Caco-2 (cell line): ENCODE data around the gene RPL6. TPM values are rescaled to one million over a fixed set of nuclear protein-coding genes. Genes with fewer than 3 reads are reported as not detected.

Experiments
- BruUV-seq: library from RNA; stranded (reverse); fragments of 400-500 nt; replicated peaks from 2 replicates; lab custom pipeline; 2021; lab: Mats Ljungman, UMichigan
- CTCF ChIA-PET: fragments of 300-600 bp; sonication (Branson Sonifier 250); formaldehyde crosslinking; loops from one replicate; lab custom pipeline; 2022; ENCODE audit warnings: antibody characterized with exemption; lab: Charles Lee
- POLR2A ChIA-PET: fragments of 300-600 bp; sonication (Branson Sonifier 250); formaldehyde crosslinking; loops from one replicate; lab custom pipeline; 2022; ENCODE audit warnings: antibody characterized with exemption; lab: Charles Lee
- DNase-seq, 2 experiments: peaks; one replicate each; pipeline versions ENCODE4 v3.0.0 to v3.0.0-alpha.2; 2020 to 2022
- H3K27me3 ChIP-seq: replicated peaks from 2 replicates; pipeline ENCODE4 v1.6.0; 2011; ENCODE audit warnings: low read length; ENCODE audit not compliant: control insufficient read depth, insufficient read depth
- H3K36me3 ChIP-seq: 2 replicates; pipeline ENCODE4 v1.5.1; 2011; ENCODE audit warnings: low read length; ENCODE audit not compliant: control insufficient read depth, insufficient read depth
- H3K4me1 ChIP-seq: fragments of 250-450 bp; sonication (Bioruptor Pico); 2 replicates; pipeline ENCODE4 v1.5.1; 2020; ENCODE audit warnings: mild to moderate bottlenecking
- H3K4me3 ChIP-seq: 2 replicates; pipeline ENCODE4 v1.5.1; 2011; ENCODE audit warnings: low read depth, mild to moderate bottlenecking, control low read depth, low read length
- H3K9me3 ChIP-seq: fragments of 250-450 bp; sonication (Bioruptor Pico); 2 replicates; pipeline ENCODE4 v1.5.1; 2020; ENCODE audit warnings: mild to moderate bottlenecking, moderate library complexity
- H3K27ac Mint-ChIP-seq: one replicate; pipeline ENCODE4 v1.8.0; 2022; ENCODE audit warnings: mixed read lengths; ENCODE audit not compliant: unreplicated experiment
- H3K27me3 Mint-ChIP-seq: one replicate; pipeline ENCODE4 v1.8.0; 2022; ENCODE audit warnings: mixed read lengths; ENCODE audit not compliant: insufficient read depth, unreplicated experiment
- H3K36me3 Mint-ChIP-seq: one replicate; pipeline ENCODE4 v1.8.0; 2022; ENCODE audit warnings: mild to moderate bottlenecking, mixed read lengths; ENCODE audit not compliant: insufficient read depth, unreplicated experiment
- H3K4me1 Mint-ChIP-seq: one replicate; pipeline ENCODE4 v1.8.0; 2022; ENCODE audit warnings: low read depth, mixed read lengths; ENCODE audit not compliant: unreplicated experiment
- H3K4me3 Mint-ChIP-seq: one replicate; pipeline ENCODE4 v1.8.0; 2022; ENCODE audit warnings: mild to moderate bottlenecking, moderate library complexity, mixed read lengths; ENCODE audit not compliant: unreplicated experiment
- H3K9me3 Mint-ChIP-seq: one replicate; pipeline ENCODE4 v1.8.0; 2022; ENCODE audit warnings: mixed read lengths; ENCODE audit not compliant: unreplicated experiment
- CTCF ChIP-seq, 2 experiments: fragments of 200-600 bp in 1 of 2; IDR thresholded peaks; 1 replicate in 1 of 2; 2 replicates in 1 of 2; pipeline versions ENCODE4 v1.5.1 to v1.8.0; 2011 to 2022; ENCODE audit warnings: antibody characterized with exemption in 1 of 2, control low read depth in 1 of 2, inconsistent platforms in 1 of 2, low read depth in 1 of 2, low read length in 1 of 2, mild to moderate bottlenecking in 1 of 2, moderate library complexity in 1 of 2; ENCODE audit not compliant: insufficient read depth in 1 of 2, severe bottlenecking in 1 of 2, unreplicated experiment in 1 of 2
- intact Hi-C: fragments of 100-400 bp; cut with micrococcal nuclease; formaldehyde crosslinking; loops from one replicate; pipeline ENCODE4 v1.10.0; 2022; ENCODE audit not compliant: unreplicated experiment
- total RNA-seq: library from RNA; stranded (reverse); gene quantifications from 2 replicates; pipeline ENCODE4 v1.2.3, GENCODE V29; 2022

Gene RPL6
- total RNA-seq, 1 experiment from 2014 or later, result 1,460 TPM

- BruUV-seq, result no TSS peak
- ChIA-PET CTCF (no interaction called here), POLR2A (no interaction called here)
- Histone ChIP-seq H3K4me1 (no peaks in the 10 kb centered on the region), H3K36me3 (no peaks in the 10 kb centered on the region; the same call in 1 of the 2 replicates), H3K27me3 (no peaks in the 10 kb centered on the region), H3K4me3 (no peak overlapping the region), H3K9me3 (no peaks in the 10 kb centered on the region; the same call in 1 of the 2 replicates)
- no peak for TF ChIP-seq CTCF (IDR thresholded peaks at IDR 0.05; ENCODE audit: insufficient read depth in 1 of 2, low read depth in 1 of 2, low read length in 1 of 2, severe bottlenecking in 1 of 2, unreplicated experiment in 1 of 2)
- Mint-ChIP-seq H3K36me3 (peaks cover 32% of the 10 kb centered on the region), H3K27me3 (no peaks in the 10 kb centered on the region), H3K27ac (no peak overlapping the region), H3K4me1 (no peaks in the 10 kb centered on the region), H3K4me3 (no peak overlapping the region), H3K9me3 (no peaks in the 10 kb centered on the region)
- intact Hi-C loops, result no loop called here
- DNase-seq, result no peak
Observed at GRCh38 chr12:112430929-112431328, 21.5 kb upstream of the RPL6 start.

GRCh38 chr12:112427760-112428159 lies 18.4 kb upstream of the RPL6 start:
- no peaks in the 10 kb centered on the region for H3K4me1 Mint-ChIP-seq
- TF ChIP-seq CTCF (IDR thresholded peaks at IDR 0.05; ENCODE audit: insufficient read depth in 1 of 2, low read depth in 1 of 2, low read length in 1 of 2, severe bottlenecking in 1 of 2, unreplicated experiment in 1 of 2), result no peak

GRCh38 chr12:112425582-112426382 lies 16.4 kb upstream of the RPL6 start:
- Mint-ChIP-seq H3K4me3 (no peak overlapping the region), H3K36me3 (peaks cover 32% of the 10 kb centered on the region), H3K27me3 (no peaks in the 10 kb centered on the region), H3K27ac (no peak overlapping the region), H3K4me1 (no peaks in the 10 kb centered on the region), H3K9me3 (no peaks in the 10 kb centered on the region)
- DNase-seq, result no peak
- H3K4me1 ChIP-seq, result no peaks in the 10 kb centered on the region
- CTCF ChIA-PET, result no interaction called here
- POLR2A ChIA-PET, result no interaction called here
- no peak overlapping the region for H3K4me3 ChIP-seq
- no peak for TF ChIP-seq CTCF (IDR thresholded peaks at IDR 0.05; ENCODE audit: insufficient read depth in 1 of 2, low read depth in 1 of 2, low read length in 1 of 2, severe bottlenecking in 1 of 2, unreplicated experiment in 1 of 2)
- H3K36me3 ChIP-seq, result no peaks in the 10 kb centered on the region
- no TSS peak for BruUV-seq
- no peaks in the 10 kb centered on the region for H3K27me3 ChIP-seq
- H3K9me3 ChIP-seq, result no peaks in the 10 kb centered on the region
- intact Hi-C loops, result no loop called here

More at GRCh38 chr12:112427760-112428159, 18.4 kb upstream of the RPL6 start:
- ChIA-PET CTCF (no interaction called here), POLR2A (interaction anchor here (0.6 kb wide), 1 partner anchor 70 kb away, joined by 7 read pairs; no protein-coding TSS in a partner anchor)
- Histone ChIP-seq H3K36me3 (no peaks in the 10 kb centered on the region; the same call in 1 of the 2 replicates), H3K4me1 (no peaks in the 10 kb centered on the region), H3K9me3 (no peaks in the 10 kb centered on the region), H3K27me3 (no peaks in the 10 kb centered on the region), H3K4me3 (no peak overlapping the region)
- Mint-ChIP-seq H3K4me3 (no peak overlapping the region), H3K27ac (no peak overlapping the region), H3K36me3 (peaks cover 44% of the 10 kb centered on the region), H3K9me3 (no peaks in the 10 kb centered on the region), H3K27me3 (no peaks in the 10 kb centered on the region)
- BruUV-seq, result no TSS peak
- no peak for DNase-seq
- intact Hi-C loops, result no loop called here
